DND-41 (cell line): ENCODE measurements around the gene CEBPG.

Experiments
- EZH2 ChIP-seq: IDR thresholded peaks from 3 replicates; pipeline ENCODE4 v1.6.1; 2012; ENCODE audit warnings: borderline replicate concordance, low read depth, mild to moderate bottlenecking, moderate library complexity, low read length, inconsistent platforms; ENCODE audit not compliant: severe bottlenecking
- TF ChIP-seq, protein P1 (sequence below): IDR thresholded peaks from 2 replicates; pipeline ENCODE4 v1.5.1; 2012; ENCODE audit warnings: borderline replicate concordance, low read length, moderate library complexity, mild to moderate bottlenecking; ENCODE audit not compliant: poor library complexity, severe bottlenecking; ENCODE audit errors: extremely low read depth

- TF ChIP-seq EZH2: no peak
- TF ChIP-seq, protein P1, sequence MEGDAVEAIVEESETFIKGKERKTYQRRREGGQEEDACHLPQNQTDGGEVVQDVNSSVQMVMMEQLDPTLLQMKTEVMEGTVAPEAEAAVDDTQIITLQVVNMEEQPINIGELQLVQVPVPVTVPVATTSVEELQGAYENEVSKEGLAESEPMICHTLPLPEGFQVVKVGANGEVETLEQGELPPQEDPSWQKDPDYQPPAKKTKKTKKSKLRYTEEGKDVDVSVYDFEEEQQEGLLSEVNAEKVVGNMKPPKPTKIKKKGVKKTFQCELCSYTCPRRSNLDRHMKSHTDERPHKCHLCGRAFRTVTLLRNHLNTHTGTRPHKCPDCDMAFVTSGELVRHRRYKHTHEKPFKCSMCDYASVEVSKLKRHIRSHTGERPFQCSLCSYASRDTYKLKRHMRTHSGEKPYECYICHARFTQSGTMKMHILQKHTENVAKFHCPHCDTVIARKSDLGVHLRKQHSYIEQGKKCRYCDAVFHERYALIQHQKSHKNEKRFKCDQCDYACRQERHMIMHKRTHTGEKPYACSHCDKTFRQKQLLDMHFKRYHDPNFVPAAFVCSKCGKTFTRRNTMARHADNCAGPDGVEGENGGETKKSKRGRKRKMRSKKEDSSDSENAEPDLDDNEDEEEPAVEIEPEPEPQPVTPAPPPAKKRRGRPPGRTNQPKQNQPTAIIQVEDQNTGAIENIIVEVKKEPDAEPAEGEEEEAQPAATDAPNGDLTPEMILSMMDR: peak; percentile 9
Measured at GRCh38 chr19:33402421-33403220, 29.1 kb downstream of the CEBPG start.
